Measurements from ENCODE around the gene OTOA. TPM values are rescaled to one million over a fixed set of nuclear protein-coding genes. Genes with fewer than 3 reads are reported as not detected.
A peak's percentile ranks its signal among the peaks of the same experiment; 100 is the strongest.

OTOA gene
- polyA plus RNA-seq, 3 donors, result 0.11 to 0.23 (median 0.21) TPM

DNA sequence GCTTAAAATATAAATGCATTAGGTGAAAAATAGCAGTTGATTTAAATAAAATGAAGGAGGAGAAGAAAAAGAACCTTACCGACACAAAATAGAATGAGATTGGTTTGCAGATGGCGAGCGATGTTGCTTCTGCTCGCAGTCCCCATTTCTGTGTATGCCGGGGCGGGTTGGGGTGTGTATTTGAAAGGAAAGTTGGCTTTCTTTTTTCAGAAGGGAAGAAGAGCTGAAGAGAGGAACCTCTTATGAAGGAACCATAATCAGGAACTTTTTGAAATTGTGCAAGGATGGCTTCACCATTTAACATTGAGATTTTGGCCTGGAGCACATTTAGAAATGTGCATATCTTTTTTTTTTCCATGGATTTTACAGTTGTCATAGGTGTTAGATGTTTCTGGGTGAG is 11.3 kb upstream of the OTOA start, which contains the start of gene IGSF6:
Gene IGSF6 (minus strand): TSS at position 156 of the 400 bp plus-strand sequence. CDS start 10 bp downstream, at position 146.
- DNase-seq, result peak; percentile 67 to 87 (median 83)
- TF ChIP-seq, protein P1, sequence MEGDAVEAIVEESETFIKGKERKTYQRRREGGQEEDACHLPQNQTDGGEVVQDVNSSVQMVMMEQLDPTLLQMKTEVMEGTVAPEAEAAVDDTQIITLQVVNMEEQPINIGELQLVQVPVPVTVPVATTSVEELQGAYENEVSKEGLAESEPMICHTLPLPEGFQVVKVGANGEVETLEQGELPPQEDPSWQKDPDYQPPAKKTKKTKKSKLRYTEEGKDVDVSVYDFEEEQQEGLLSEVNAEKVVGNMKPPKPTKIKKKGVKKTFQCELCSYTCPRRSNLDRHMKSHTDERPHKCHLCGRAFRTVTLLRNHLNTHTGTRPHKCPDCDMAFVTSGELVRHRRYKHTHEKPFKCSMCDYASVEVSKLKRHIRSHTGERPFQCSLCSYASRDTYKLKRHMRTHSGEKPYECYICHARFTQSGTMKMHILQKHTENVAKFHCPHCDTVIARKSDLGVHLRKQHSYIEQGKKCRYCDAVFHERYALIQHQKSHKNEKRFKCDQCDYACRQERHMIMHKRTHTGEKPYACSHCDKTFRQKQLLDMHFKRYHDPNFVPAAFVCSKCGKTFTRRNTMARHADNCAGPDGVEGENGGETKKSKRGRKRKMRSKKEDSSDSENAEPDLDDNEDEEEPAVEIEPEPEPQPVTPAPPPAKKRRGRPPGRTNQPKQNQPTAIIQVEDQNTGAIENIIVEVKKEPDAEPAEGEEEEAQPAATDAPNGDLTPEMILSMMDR (IDR thresholded peaks at IDR 0.05), result no peak
- WGBS (ENCODE audit: insufficient coverage), result 0% methylated on average over 2 of the region's 6 CpGs
- Mint-ChIP-seq H3K4me3 (peak within 1 kb of the TSS; percentile 86 to 92), H3K27me3 (ENCODE audit: low read depth in 3 of 3) (no peaks in the 10 kb centered on the region), H3K4me1 (peaks cover 80% of the 10 kb centered on the region), H3K36me3 (peaks cover 44 to 55% of the 10 kb centered on the region in 2 donors), H3K9me3 (no peaks in the 10 kb centered on the region), H3K27ac (peak within 1 kb of the TSS; percentile 93 to 98 (median 97))
- Histone ChIP-seq H3K9me3 (replicated peaks in 1 of 2; ENCODE audit: control insufficient read depth in 1 of 2, insufficient read depth in 1 of 2, low read length in 2 of 2) (no peaks in the 10 kb centered on the region), H2AFZ (ENCODE audit: insufficient read depth, low read depth, low read length, poor library complexity, severe bottlenecking) (peak within 1 kb of the TSS; percentile 15), H3K4me3 (replicated peaks in 1 of 3; ENCODE audit: low read depth in 2 of 3, low read length in 3 of 3) (peak within 1 kb of the TSS; percentile 81 to 98 (median 92)), H3K9ac (ENCODE audit: insufficient read depth, low read length, poor library complexity, severe bottlenecking) (peak within 1 kb of the TSS; percentile 75), H4K20me1 (ENCODE audit: insufficient read depth, low read length) (peaks cover 35% of the 10 kb centered on the region), H3K27ac (ENCODE audit: low read depth in 1 of 2, low read length in 2 of 2) (peak within 1 kb of the TSS; percentile 77 to 98), H3K27me3 (ENCODE audit: control insufficient read depth in 2 of 2, insufficient read depth in 2 of 2, low read length in 2 of 2) (no peaks in the 10 kb centered on the region), H3K36me3 (replicated peaks in 1 of 2; ENCODE audit: control insufficient read depth in 1 of 2, insufficient read depth in 2 of 2, low read length in 2 of 2) (peaks cover 31 to 38% of the 10 kb centered on the region in 2 donors), H3K4me2 (replicated peaks; ENCODE audit: extremely low read depth, low read length, poor library complexity, severe bottlenecking) (peak within 1 kb of the TSS; percentile 89), H3K79me2 (ENCODE audit: insufficient read depth, low read length) (peaks cover 96% of the 10 kb centered on the region), H3K4me1 (ENCODE audit: control insufficient read depth in 1 of 2, insufficient read depth in 2 of 2, low read length in 2 of 2) (peaks cover 76 to 79% of the 10 kb centered on the region in 2 donors)
- intact Hi-C loops (cut with micrococcal nuclease), result loop anchor here (5.0 to 10.0 kb wide), 2 partner anchors 40 to 642 kb away; partner anchors contain the start of gene POLR3E (in 2 of the 2)

DNA sequence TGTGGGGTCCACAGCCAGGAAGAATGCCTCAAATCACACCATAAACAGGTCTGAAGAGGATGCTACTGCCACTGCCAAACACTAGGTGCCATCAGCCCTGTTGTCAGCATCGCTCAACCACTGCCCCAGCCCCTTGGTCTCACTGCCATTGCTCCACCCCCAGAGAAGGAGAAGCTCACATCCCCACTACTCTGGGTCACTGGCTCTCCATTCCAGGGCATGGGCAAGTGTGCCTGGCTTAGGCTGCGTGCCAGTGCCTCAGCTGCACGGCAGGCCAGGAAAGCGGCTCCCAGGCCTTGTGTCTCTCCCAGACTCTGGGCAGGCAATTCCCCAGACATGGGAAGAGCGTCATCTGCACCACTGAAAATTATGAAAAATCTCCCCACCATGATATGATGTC is 10.2 kb upstream of the OTOA start:
- peaks cover 0 to 4% (median 0%) of the 10 kb centered on the region in 3 donors for H3K27me3 Mint-ChIP-seq (ENCODE audit: low read depth in 3 of 3)
- Histone ChIP-seq H3K27me3 (ENCODE audit: control insufficient read depth in 2 of 2, insufficient read depth in 2 of 2, low read length in 2 of 2) (no peaks in the 10 kb centered on the region), H4K20me1 (ENCODE audit: insufficient read depth, low read length) (peaks cover 32% of the 10 kb centered on the region), H3K27ac (ENCODE audit: low read depth in 1 of 2, low read length in 2 of 2) (peak overlapping the region; percentile 77 to 93), H3K36me3 (replicated peaks in 1 of 2; ENCODE audit: control insufficient read depth in 1 of 2, insufficient read depth in 2 of 2, low read length in 2 of 2) (peaks cover 20 to 27% of the 10 kb centered on the region in 2 donors), H3K4me1 (ENCODE audit: control insufficient read depth in 1 of 2, insufficient read depth in 2 of 2, low read length in 2 of 2) (peaks cover 76 to 79% of the 10 kb centered on the region in 2 donors), H3K79me2 (ENCODE audit: insufficient read depth, low read length) (peaks cover 93% of the 10 kb centered on the region), H3K4me2 (replicated peaks; ENCODE audit: extremely low read depth, low read length, poor library complexity, severe bottlenecking) (peak overlapping the region; percentile 89), H3K4me3 (replicated peaks in 1 of 3; ENCODE audit: low read depth in 2 of 3, low read length in 3 of 3) (peak overlapping the region; percentile 81 to 98 (median 92)), H3K9ac (ENCODE audit: insufficient read depth, low read length, poor library complexity, severe bottlenecking) (peak overlapping the region; percentile 75), H2AFZ (ENCODE audit: insufficient read depth, low read depth, low read length, poor library complexity, severe bottlenecking) (no peak overlapping the region), H3K9me3 (replicated peaks in 1 of 2; ENCODE audit: control insufficient read depth in 1 of 2, insufficient read depth in 1 of 2, low read length in 2 of 2) (no peaks in the 10 kb centered on the region)
- TF ChIP-seq, protein P1 (IDR thresholded peaks at IDR 0.05), result no peak
- DNase-seq, result peak; percentile 41 to 50 (median 46)
- 53% methylated on average over 4 of the region's 5 CpGs for WGBS (ENCODE audit: insufficient coverage)
- intact Hi-C loops (cut with micrococcal nuclease), result loop anchor here (5.0 to 10.0 kb wide), 2 partner anchors 41 to 641 kb away; partner anchors contain the start of gene POLR3E (in 2 of the 2)
- H3K36me3 Mint-ChIP-seq, result peaks cover 33 to 50% of the 10 kb centered on the region in 2 donors
- peaks cover 80% of the 10 kb centered on the region for H3K4me1 Mint-ChIP-seq
- peaks cover 0 to 3% (median 0%) of the 10 kb centered on the region in 7 donors for H3K9me3 Mint-ChIP-seq
- peak overlapping the region; percentile 87 to 98 (median 97) for H3K27ac Mint-ChIP-seq
- peak overlapping the region; percentile 86 to 92 for H3K4me3 Mint-ChIP-seq
